H9 (cell line): ENCODE measurements around the gene PLEKHA8. TPM values are rescaled to one million over a fixed set of nuclear protein-coding genes. Genes with fewer than 3 reads are reported as not detected.

Experiments
- DNase-seq: peaks from one replicate; pipeline ENCODE4 v3.0.0-alpha.2; 2017
- H2AFZ ChIP-seq: one replicate; pipeline ENCODE4 v1.6.1; 2013; ENCODE audit warnings: mild to moderate bottlenecking, low read length, control low read depth, moderate library complexity
- H2AK5ac ChIP-seq: 2 replicates; pipeline ENCODE4 v1.6.1; 2013; ENCODE audit warnings: low read length, control low read depth, mixed read lengths; ENCODE audit not compliant: insufficient read length
- H2BK120ac ChIP-seq: one replicate; pipeline ENCODE4 v1.6.1; 2013; ENCODE audit warnings: low read depth, mild to moderate bottlenecking, low read length, control low read depth, inconsistent platforms; ENCODE audit not compliant: poor library complexity, severe bottlenecking
- H2BK12ac ChIP-seq: 2 replicates; pipeline ENCODE4 v1.6.1; 2013; ENCODE audit warnings: low read length, control low read depth, mixed read lengths, low read depth; ENCODE audit not compliant: insufficient read length
- H2BK15ac ChIP-seq: 2 replicates; pipeline ENCODE4 v1.6.1; 2013; ENCODE audit warnings: low read depth, low read length, control low read depth
- H2BK20ac ChIP-seq: one replicate; pipeline ENCODE4 v1.6.1; 2013; ENCODE audit warnings: low read depth, mild to moderate bottlenecking, low read length, control low read depth, inconsistent platforms; ENCODE audit not compliant: poor library complexity, severe bottlenecking
- H2BK5ac ChIP-seq: 2 replicates; pipeline ENCODE4 v1.6.1; 2013; ENCODE audit warnings: low read length, control low read depth, mixed read lengths; ENCODE audit not compliant: insufficient read length
- H3K14ac ChIP-seq: 2 replicates; pipeline ENCODE4 v1.6.1; 2013; ENCODE audit warnings: low read length, control low read depth; ENCODE audit not compliant: insufficient read depth
- H3K18ac ChIP-seq: 2 replicates; pipeline ENCODE4 v1.6.1; 2013; ENCODE audit warnings: low read depth, mild to moderate bottlenecking, mixed read lengths, low read length, control low read depth; ENCODE audit not compliant: insufficient read length
- H3K23ac ChIP-seq: 2 replicates; pipeline ENCODE4 v1.6.1; 2013; ENCODE audit warnings: low read length, control low read depth, mixed read lengths, low read depth; ENCODE audit not compliant: insufficient read length
- H3K23me2 ChIP-seq: 2 replicates; pipeline ENCODE4 v1.6.1; 2013; ENCODE audit warnings: low read depth, mild to moderate bottlenecking, mixed read lengths, low read length, control low read depth; ENCODE audit not compliant: insufficient read length, poor library complexity, severe bottlenecking
- H3K27ac ChIP-seq: 2 replicates; pipeline ENCODE4 v1.5.1; 2013; ENCODE audit warnings: low read length, control low read depth, mixed read lengths, low read depth; ENCODE audit not compliant: insufficient read length
- H3K27me3 ChIP-seq: 2 replicates; pipeline ENCODE4 v1.6.1; 2013; ENCODE audit warnings: low read length, control low read depth, inconsistent platforms; ENCODE audit not compliant: insufficient read depth
- H3K4ac ChIP-seq: 2 replicates; pipeline ENCODE4 v1.6.1; 2013; ENCODE audit warnings: low read depth, mild to moderate bottlenecking, control low read depth, inconsistent platforms, low read length, moderate library complexity
- H3K4me1 ChIP-seq: 2 replicates; pipeline ENCODE4 v1.6.1; 2013; ENCODE audit warnings: low read length, control low read depth, inconsistent platforms; ENCODE audit not compliant: insufficient read depth
- H3K4me2 ChIP-seq: 2 replicates; pipeline ENCODE4 v1.6.1; 2013; ENCODE audit warnings: low read length, control low read depth, mixed read lengths; ENCODE audit not compliant: insufficient read length, insufficient read depth
- H3K56ac ChIP-seq: 2 replicates; pipeline ENCODE4 v1.6.1; 2013; ENCODE audit warnings: low read depth, mild to moderate bottlenecking, mixed read lengths, low read length, control low read depth; ENCODE audit not compliant: insufficient read length
- H3K79me1 ChIP-seq: 2 replicates; pipeline ENCODE4 v1.6.1; 2013; ENCODE audit warnings: low read depth, mild to moderate bottlenecking, moderate library complexity, low read length, control low read depth, inconsistent platforms; ENCODE audit not compliant: insufficient read depth, poor library complexity, severe bottlenecking
- H3K79me2 ChIP-seq: 2 replicates; pipeline ENCODE4 v1.6.1; 2013; ENCODE audit warnings: low read length, control low read depth, inconsistent platforms; ENCODE audit not compliant: insufficient read depth
- H3K9ac ChIP-seq: 2 replicates; pipeline ENCODE4 v1.6.1; 2013; ENCODE audit warnings: low read length, control low read depth, mixed read lengths; ENCODE audit not compliant: insufficient read length; ENCODE audit errors: extremely low read depth
- H3K9me3 ChIP-seq: one replicate; pipeline ENCODE4 v1.6.1; 2013; ENCODE audit warnings: low read depth, low read length, inconsistent platforms; ENCODE audit not compliant: control insufficient read depth
- H3T11ph ChIP-seq: one replicate; pipeline ENCODE4 v1.6.1; 2013; ENCODE audit warnings: mild to moderate bottlenecking, low read length, control low read depth, inconsistent platforms
- H4K20me1 ChIP-seq: one replicate; pipeline ENCODE4 v1.6.1; 2013; ENCODE audit not compliant: control insufficient read depth, insufficient read length, insufficient read depth
- H4K5ac ChIP-seq: 2 replicates; pipeline ENCODE4 v1.6.1; 2013; ENCODE audit warnings: low read depth, mild to moderate bottlenecking, mixed read lengths, low read length, control low read depth; ENCODE audit not compliant: insufficient read length
- H4K8ac ChIP-seq: replicated peaks from 2 replicates; pipeline ENCODE4 v1.6.1; 2013; ENCODE audit warnings: low read length, control low read depth, mixed read lengths, low read depth; ENCODE audit not compliant: insufficient read length
- H4K91ac ChIP-seq: 2 replicates; pipeline ENCODE4 v1.6.1; 2013; ENCODE audit warnings: low read depth, mild to moderate bottlenecking, moderate library complexity, mixed read lengths, low read length, control low read depth; ENCODE audit not compliant: insufficient read length
- H3K27ac Mint-ChIP-seq, 3 experiments: 2 replicates in 2 of 3; 3 replicates in 1 of 3; pipeline ENCODE4 v1.8.0; 2020 to 2021; ENCODE audit warnings: mixed read lengths in 3 of 3, mild to moderate bottlenecking in 1 of 3, moderate library complexity in 1 of 3
- H3K27me3 Mint-ChIP-seq: 2 replicates; pipeline ENCODE4 v1.8.0; 2021; ENCODE audit warnings: low read depth, mild to moderate bottlenecking, moderate library complexity, mixed read lengths
- H3K36me3 Mint-ChIP-seq, 3 experiments: 2 replicates in 2 of 3; 3 replicates in 1 of 3; pipeline ENCODE4 v1.8.0; 2020 to 2021; ENCODE audit warnings: low read depth in 3 of 3, mixed read lengths in 3 of 3; ENCODE audit not compliant: insufficient read depth in 1 of 3
- H3K4me1 Mint-ChIP-seq, 2 experiments: 2 replicates each; pipeline ENCODE4 v1.8.0; 2020; ENCODE audit warnings: mixed read lengths in 2 of 2
- H3K4me3 Mint-ChIP-seq, 2 experiments: 2 replicates in 1 of 2; 3 replicates in 1 of 2; pipeline ENCODE4 v1.8.0; 2020 to 2021; ENCODE audit warnings: mild to moderate bottlenecking in 2 of 2, mixed read lengths in 2 of 2, moderate library complexity in 1 of 2
- H3K9me3 Mint-ChIP-seq, 2 experiments: 2 replicates in 1 of 2; 3 replicates in 1 of 2; pipeline ENCODE4 v1.8.0; 2020; ENCODE audit warnings: mild to moderate bottlenecking in 2 of 2, mixed read lengths in 2 of 2, moderate library complexity in 1 of 2
- CTCF ChIP-seq: fragments of 200-600 bp; sonication (generic); conservative IDR thresholded peaks from 3 replicates; pipeline ENCODE4 v1.8.0; 2021; ENCODE audit warnings: antibody characterized with exemption, mild to moderate bottlenecking
- WGBS: extraction: QIAGEN DNeasy Blood & Tissue Kit; methylation state at CpG from one replicate; pipeline ENCODE4 v1.1.7; 2013; ENCODE audit warnings: missing lambda C conversion rate, low lambda C conversion rate, mixed read lengths; ENCODE audit not compliant: insufficient read length; ENCODE audit errors: extremely low coverage; 5-methylcytosine and 5-hydroxymethylcytosine counted together
- total RNA-seq: library from RNA; stranded (reverse); gene quantifications from 2 replicates; pipeline ENCODE4 v1.2.1, GENCODE V29; 2021

Gene PLEKHA8
- total RNA-seq, 1 experiment from 2014 or later, result 37.0 TPM

- H3K27ac Mint-ChIP-seq, result no peak overlapping the region
- no peak overlapping the region for H2AK5ac ChIP-seq
- no peak for DNase-seq
- no peak overlapping the region for H2BK12ac ChIP-seq
- no peak overlapping the region for H3K9ac ChIP-seq
- no peaks in the 10 kb centered on the region for H4K20me1 ChIP-seq
- H3K4me1 Mint-ChIP-seq, result peaks cover 0 to 5% of the 10 kb centered on the region in 2 experiments; a peak in 3 of 4 replicates
- no peak overlapping the region for H3K4me3 Mint-ChIP-seq
- no peak overlapping the region for H2BK15ac ChIP-seq
- H3K14ac ChIP-seq, result no peak overlapping the region
- H2BK20ac ChIP-seq, result no peak overlapping the region
- H3K27me3 Mint-ChIP-seq, result no peaks in the 10 kb centered on the region
- H2BK120ac ChIP-seq, result no peak overlapping the region
- no peak overlapping the region for H3K4ac ChIP-seq
- H3K9me3 Mint-ChIP-seq, result no peaks in the 10 kb centered on the region
- no peak overlapping the region for H3K18ac ChIP-seq
- peaks cover 0 to 2% (median 0%) of the 10 kb centered on the region in 3 experiments; a peak in 1 of 7 replicates for H3K36me3 Mint-ChIP-seq
- no peak overlapping the region for H4K91ac ChIP-seq
- no peak overlapping the region for H3K56ac ChIP-seq
- H3K79me2 ChIP-seq, result no peaks in the 10 kb centered on the region
- no CpG with 5 or more reads among the region's 5 CpGs for WGBS
- H3K4me2 ChIP-seq, result no peak overlapping the region
- H3K23me2 ChIP-seq, result no peaks in the 10 kb centered on the region
- H3T11ph ChIP-seq, result no peak overlapping the region
- H3K4me1 ChIP-seq, result no peaks in the 10 kb centered on the region
- H3K27ac ChIP-seq, result no peak overlapping the region
- H2AFZ ChIP-seq, result no peak overlapping the region
- H3K79me1 ChIP-seq, result no peaks in the 10 kb centered on the region
- H3K9me3 ChIP-seq, result no peaks in the 10 kb centered on the region
- no peak overlapping the region for H3K23ac ChIP-seq
- TF ChIP-seq CTCF, result no peak
- H4K8ac ChIP-seq, result no peak overlapping the region
- H2BK5ac ChIP-seq, result no peak overlapping the region
- H3K27me3 ChIP-seq, result no peaks in the 10 kb centered on the region
- H4K5ac ChIP-seq, result no peak overlapping the region
Observed at GRCh38 chr7:30148426-30148825, 120.2 kb downstream of the PLEKHA8 start.
